SW 1271 (cell line): ENCODE data around the gene RNF217.
A peak's percentile ranks its signal among the peaks of the same experiment; 100 is the strongest.
"Not testable (repeated sequence)": the region's sequence is repeated elsewhere in the genome, so short reads cannot be mapped to it uniquely, and the experiment has no call there.

Experiments used
- DNase-seq, 2 experiments: peaks; one replicate each; lab custom pipeline; 2025; lab: John Stamatoyannopoulos, UW

Gene RNF217

DNA sequence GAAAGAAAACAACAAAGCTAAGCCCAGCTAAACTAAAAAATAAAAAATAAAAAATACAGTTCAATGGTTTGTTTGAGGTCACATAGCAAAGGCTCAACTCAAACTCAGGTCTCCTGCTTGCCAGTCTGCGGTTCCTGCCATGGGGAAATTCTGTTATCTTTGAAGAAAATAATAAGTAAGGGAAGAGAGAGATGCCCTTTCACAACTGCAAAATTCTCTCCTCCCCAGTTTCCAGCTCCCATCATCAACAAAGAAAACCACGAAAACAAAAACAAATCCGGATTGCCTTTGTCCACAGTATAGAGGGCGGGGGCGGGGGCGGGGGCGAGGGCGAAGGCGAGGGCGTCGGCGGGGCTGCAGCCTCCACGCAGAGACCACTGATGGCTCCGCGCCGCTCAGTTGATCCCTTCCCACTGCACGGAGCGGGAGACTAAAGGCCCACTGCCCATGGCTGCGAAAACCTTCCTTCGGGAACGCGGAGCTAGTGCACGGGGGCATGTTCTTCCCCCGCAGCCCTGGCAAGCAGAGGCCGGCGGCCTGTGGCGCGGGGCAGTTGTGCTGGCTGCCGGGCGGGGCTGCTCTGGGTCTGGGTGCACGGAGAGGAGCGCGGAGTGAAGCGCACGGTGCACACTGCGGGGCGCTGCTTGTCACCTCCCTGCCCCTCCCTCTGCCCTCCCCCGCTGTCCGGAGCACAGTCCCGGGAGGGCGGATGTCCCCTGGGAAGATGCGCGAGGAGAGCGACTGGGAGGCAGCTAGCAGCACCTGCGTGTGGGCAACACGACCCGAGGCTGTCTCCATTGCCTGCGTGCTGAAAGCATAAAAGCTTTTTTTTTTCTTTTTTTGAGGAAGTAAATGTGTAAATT lies 137.2 kb downstream of the RNF217 start:
- DNase-seq = peak in 1 of 2 experiments; percentile 26

DNA sequence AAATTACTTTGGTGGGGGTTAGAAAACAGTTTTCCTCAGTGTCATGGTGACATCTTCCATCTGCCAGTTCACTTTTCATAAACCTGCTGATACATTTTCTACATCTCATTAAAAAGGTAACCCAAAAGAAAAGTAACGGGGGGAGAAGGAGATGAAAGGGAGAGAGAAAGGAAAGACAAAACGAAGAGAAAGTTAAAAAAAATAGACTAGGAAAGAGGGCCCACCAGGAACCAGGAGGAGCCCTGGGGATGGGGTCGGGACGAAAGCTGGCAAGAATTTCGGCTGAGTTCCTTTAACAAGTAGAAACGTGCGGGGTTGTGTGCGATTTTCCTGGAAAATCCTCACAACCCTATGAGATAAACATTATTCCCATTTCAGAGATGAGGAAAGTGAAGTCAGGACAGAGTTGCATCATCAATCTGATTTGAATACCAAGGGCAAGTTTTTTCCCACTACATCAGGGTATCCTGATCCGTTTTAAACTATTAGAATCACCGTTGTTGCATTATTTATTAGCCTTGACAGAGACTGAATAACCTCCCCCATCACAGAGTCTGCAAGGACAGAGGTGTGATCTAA lies 137.9 kb downstream of the RNF217 start:
- DNase-seq = no peak

DNA sequence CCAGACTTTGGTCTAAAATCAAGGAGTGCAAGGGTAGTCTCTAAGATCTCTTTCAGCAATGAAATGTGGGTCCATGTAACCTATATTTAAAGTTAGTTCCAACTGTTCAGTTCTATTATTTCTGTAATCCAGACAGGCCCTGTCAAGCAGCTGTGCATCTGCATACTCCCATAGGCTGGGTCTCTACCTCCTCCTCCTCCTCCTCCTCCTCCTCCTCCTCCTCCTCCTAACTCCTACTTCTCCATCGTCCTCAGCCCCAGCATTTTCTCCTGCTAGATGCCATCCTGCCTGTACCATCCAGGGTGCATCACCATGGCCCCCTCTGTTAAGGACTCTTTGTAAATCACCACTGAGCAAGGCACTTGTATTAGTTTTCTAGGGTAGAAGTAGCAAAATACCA lies 138.9 kb downstream of the RNF217 start:
- no peak for DNase-seq

DNA sequence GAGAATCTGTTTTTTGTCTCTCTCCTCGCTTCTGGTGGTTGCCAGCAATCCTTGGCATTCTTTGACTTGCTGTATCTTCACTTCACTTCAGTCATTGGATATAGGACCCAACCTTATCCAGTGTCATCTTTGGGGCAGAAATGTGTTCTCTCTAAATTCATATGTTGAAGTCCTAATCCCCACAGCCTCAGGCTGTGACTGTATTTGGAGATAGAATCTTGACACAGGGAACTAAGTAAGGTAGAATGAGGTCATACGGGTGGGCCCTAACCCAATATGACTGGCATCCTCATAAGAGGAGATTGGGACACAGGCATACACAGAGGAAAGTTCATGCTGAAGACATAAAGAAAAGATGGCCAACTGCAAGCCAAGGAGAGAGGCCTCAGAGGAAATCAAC lies 139.4 kb downstream of the RNF217 start:
- DNase-seq = no peak

DNA sequence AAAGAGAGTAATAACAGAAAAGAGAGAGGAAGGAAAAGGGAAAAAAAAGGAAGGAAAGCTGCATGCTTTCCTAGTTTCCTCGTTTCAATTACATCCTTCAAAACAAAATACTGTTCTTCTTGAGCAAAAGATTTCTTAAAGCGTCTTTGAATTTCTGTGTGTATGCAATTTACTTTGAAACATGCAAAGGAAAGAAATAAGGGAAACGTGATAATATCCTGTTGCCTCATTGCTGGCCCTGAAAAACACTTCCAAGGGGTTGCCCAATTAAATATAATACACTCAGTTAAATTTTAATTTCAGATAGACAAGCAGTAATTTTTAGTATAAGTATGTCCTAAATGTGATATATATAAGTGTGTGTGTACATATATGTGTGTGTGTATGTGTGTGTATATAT lies 140.2 kb downstream of the RNF217 start:
- DNase-seq = no peak

DNA sequence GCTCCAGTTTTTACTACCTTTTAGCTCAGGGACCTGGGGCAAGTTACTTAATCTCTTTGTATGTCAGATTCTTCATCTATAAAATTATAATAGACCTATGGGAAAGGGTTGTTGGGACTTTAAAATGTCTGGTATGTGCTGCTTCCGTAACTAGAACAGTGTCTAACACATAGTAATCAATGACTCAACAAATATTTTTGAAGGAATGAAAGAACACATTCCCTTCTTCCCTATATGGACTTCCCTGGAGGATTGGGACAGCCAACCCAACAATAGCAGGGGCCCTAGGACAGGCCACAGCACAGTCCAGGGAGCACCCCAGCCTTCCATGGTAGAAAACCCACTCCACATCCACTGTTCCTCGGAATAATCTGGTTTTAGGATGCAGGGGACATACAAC lies 140.7 kb downstream of the RNF217 start:
- DNase-seq = peak; percentile 6 to 74

DNA sequence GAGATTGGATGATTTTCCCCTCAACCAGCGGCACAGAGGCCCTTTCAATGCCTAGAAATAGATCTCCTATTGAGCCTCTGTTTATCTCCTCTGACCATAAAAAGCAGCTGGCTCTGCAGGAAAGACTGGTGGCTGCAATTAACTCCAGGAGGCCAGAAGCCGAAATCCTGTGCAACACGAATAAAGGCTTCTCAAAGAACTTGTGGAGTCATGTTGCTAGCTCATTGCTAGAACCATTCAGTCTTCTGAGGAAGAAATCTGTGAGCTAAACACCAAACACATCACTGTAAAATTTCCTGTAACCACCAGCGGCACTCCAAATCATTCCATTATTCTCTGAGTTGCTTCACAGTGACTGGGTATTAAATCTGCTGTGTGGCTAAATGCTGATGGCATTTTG lies 142.2 kb downstream of the RNF217 start:
- DNase-seq = no peak

DNA sequence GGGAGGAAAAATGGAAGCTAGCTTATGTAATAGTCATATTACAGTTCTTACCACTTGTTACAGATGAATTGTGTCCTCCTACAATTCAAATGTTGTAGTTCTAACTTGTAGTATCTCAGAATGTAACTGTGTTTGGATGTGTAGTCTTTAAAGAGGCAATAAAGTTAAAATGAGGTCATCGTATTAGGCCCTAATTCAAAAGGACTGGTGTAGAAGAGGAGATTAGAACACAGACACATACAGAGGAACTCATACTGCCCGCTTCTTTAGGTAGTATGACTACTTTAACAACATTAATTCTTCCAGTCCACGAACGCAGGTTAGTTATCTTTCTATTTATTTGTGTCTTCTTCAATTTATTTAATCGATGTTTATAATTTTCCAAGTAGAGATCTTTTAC lies 144.8 kb downstream of the RNF217 start:
- no peak for DNase-seq

DNA sequence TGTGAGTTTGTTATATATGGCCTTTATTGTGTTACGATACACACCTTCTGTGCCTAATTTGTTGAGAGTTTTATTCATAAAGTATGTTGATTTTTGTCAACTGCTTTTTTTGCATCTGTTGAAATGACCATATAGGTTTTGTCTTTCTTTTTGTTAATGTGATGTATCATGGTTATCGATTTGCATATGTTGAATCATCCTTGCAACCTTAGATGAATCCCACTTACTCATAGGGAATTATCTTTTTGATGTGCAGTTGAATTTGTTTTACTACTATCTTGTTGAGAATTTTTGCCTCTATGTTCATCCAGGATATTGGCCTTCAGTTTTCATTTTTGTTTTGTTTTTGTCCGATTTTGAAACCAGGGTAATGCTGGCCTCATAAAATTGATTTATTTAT lies 145.7 kb downstream of the RNF217 start:
- no peak for DNase-seq

DNA sequence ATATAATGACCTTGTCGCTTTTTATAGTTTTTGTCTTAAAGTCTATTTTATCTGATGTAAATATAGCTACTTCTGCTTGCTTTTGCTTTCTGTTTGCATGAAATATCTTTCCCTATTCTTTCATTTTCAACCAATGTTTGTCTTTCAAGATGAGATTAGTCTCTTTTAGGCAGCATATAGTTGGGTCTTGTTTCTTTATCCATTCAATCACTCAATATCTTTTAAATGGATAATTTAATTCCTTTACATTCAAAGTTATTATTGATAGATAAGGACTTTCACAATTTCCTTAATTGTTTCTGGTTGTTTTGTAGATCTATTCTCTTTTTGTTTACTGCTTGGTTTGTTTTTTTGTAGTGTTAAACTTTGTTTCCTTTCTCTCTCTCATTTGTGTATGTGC lies 147.8 kb downstream of the RNF217 start:
- no peak for DNase-seq

DNA sequence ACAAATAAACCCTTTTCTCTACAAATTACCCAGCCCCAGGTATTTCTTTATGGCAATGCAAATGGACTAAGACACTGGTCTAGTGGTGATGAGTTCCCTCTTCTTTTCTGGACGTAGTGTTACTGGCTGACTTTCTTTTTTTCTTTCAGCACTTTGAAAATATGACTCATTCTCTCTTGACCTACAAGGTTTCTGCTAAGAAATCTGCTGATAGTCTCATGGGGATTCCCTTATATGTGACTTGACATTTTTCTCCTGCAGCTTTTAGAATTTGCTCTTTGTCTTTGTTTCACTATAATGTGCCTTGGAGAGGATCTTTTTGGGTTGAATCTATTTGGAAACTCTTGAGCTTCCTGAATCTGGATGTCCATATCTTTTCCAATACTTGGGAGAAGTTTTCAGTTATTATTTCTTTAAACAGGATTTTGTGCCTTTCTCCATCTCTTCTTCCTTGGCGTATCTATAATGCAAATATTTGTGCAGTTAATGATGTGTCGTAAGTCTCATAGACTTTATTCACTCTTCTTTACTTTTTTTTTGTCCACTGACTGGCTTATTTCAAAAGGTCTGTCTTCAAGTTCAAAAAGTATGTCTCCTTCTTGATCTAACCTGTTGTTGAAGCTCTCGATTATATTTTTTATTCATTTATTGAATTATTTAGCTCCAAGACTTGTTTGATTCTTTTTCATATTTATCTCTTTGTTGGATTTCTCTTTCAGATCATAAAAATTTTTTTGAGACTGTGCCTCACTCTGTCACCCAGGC lies 149.2 kb downstream of the RNF217 start:
- no peak for DNase-seq

DNA sequence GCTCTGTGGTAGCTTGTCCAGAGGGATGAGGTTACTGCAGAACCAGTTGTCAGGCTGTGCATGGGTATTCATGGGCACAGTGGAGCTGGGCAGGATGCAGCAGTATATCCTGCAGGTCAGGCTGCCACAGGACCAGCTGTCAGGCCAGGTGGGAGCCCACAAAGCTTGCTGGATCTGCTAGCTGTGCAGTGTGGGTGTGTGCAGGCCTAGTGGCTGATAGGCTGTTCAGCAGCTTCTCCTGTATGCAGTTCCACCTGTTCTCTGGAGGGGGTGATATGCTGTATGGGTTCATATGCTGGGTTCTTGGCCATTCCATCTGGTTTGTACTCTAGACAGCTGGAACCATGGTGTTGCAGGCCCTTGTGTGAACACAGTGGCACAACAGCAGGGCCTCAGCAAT lies 150.7 kb downstream of the RNF217 start:
- DNase-seq = no peak

DNA sequence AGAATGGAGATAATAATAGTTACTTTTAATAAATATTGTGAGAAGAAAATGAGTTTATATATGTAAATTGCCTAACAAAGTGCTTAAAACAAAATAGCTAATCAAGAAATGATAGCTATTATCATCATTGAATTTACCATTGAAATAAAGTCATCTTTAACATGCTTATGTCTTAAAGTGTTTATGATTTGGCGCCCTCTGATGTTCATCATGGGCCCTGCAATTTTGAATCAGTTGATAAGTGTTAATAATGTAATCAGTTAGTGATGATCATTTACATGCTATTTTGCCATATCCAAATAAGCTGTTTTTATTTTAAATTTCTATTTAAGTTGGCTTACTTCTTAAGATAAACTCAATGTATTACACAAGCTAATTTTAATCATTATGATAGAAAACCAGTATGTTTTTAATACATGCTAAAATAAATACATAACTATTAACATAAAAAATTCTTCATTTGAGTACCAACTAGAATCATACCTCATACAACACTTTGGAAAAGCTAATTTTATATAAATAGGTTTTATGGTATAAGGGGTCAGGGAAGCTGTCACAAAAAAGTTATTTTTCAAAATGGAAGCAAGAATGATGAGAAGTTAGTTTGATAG lies 152.1 kb downstream of the RNF217 start:
- peak in 1 of 2 experiments; percentile 50 for DNase-seq

DNA sequence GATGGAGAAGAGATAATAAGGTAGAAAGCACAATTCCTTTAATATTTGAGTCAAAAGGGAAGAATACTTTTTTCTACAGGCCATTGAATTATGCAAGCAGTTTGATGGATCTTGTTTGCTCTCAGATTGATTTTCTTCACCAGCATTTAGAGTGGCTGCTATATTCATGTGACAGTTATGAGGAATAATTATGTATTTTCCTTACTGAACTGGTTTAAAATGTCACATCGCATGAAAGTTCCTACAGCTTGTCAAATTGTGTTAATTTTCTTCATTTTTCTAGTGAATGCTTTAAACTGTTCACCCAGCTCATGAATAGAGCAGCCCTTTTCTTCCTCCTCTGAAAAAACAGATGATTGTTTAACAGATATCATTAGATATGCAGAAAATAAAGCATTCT lies 153.9 kb downstream of the RNF217 start:
- no peak for DNase-seq

DNA sequence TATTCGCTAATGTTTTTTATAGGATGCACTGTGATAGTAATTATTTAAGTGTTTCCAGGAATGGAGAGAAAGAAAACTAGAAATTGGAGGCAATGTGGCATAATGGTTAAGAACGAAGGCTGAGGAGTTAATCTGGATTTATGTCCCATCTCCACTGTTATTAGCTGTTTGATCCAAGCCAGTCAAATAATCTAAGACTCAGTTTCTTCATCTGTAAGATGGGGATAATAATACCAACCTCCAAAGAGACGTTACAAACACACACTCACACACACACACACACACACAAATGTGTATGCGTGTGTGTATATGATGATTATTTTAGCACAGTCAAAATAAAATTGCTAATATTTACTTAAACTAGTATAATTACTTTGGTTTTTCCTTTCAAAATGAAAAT lies 154.5 kb downstream of the RNF217 start:
- no peak for DNase-seq

DNA sequence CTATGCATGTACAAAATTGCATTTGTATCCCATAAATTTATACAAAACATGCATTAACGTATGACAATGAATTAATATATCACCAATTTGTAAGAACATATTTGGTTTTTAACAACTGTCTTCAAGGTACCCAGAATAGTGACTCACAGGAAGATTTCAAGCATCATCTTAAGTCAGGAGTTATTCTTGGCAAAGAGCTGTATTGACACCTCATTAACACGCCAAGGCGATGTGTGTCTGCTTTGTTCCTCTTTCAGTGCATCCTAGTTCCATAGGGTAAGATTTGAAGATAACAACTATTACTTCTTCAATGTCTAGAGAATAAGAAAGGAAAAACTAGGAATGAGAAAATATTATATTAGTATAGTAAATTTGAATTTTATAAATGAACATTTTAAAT lies 155.6 kb downstream of the RNF217 start:
- no peak for DNase-seq

DNA sequence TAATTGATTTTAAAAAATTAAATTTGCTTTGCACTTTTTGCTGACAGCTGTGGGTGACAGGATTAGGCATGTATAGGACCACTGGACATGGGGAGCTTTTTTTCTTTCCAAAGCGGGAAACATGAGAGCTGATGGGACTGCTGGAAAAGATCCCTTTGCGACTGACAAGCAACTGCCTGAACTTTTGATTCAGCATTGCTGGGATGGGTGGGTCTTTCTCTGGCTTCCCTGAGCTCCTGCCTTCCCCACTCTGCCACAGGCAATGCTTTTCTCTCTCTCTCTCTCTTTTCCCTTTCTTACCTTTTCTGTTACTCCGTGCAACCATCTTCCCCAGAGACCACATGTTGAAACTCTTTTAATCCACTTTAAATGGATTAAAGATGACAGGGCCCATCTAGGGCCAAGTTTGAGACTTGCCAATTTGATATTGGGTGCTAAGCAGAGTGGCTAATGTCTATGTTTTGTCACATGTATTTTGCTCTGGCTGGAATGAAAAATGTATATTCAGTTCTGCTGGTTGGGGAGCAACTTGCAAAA lies 157.9 kb downstream of the RNF217 start:
- DNase-seq = no peak

DNA sequence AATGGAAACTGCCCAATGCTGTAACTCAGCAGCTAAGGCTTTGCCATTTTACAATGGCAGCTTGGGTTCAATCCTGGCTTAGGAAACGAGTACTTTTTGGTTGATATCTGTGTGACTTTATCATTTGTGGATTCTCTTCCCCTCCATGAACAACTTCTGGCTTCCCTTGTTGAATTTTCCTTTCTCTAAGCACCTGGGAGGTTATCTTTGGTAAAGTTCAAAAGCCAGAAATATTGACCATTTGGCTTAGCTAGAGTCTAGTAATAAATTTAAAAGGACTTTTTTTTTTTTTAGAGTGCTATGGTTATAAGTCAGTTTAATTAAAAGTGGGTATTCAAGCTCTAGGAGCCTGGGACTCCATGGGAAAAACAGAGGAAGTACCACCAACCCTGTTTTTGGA lies 159.7 kb downstream of the RNF217 start:
- DNase-seq = no peak

DNA sequence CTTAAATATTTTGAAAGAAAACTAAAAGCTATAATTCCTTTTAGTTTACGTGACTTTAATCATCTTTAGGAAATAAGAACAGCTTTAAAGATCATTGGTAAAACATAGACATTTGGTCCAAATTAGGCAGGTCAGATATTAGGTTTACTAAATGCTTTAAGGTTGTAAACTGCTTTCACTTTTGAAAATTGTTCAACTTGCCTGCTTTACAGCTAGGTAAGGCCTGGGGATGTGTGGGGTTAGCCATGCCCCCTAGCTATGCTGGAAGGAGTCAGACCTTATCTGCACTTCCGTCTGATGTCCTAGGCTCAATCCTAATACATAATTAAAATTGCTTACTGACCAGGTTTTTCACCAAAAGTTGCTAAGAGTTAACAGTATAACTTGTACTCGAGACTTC lies 160.8 kb downstream of the RNF217 start:
- no peak for DNase-seq

DNA sequence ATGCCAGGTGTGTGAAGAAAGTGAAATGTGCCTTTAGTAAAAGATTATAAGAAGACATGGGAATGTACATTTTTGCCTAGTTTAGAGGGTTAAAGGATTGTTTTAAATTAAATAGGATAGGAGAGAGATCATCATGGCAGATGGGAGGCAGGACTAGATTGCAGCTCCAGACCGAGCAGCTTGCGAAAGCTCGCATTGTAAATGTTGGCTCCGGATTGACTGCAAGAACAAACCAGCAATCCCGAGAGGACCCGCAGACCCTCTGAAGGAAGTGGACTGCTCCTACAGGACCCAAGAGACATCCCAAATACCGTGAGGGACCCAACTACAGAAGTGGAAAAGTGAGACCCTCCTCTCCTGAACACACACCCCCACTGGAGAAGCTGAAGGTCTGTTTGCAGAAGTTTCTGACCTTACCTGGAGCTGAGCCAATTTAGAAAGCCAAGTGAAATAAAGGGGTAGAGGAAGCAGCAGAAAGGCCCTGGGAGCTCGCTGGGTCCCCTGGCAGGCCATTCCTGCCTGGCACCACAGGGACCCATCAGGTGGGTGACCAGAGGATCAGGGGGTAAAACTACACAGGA lies 161.3 kb downstream of the RNF217 start:
- no peak for DNase-seq

DNA sequence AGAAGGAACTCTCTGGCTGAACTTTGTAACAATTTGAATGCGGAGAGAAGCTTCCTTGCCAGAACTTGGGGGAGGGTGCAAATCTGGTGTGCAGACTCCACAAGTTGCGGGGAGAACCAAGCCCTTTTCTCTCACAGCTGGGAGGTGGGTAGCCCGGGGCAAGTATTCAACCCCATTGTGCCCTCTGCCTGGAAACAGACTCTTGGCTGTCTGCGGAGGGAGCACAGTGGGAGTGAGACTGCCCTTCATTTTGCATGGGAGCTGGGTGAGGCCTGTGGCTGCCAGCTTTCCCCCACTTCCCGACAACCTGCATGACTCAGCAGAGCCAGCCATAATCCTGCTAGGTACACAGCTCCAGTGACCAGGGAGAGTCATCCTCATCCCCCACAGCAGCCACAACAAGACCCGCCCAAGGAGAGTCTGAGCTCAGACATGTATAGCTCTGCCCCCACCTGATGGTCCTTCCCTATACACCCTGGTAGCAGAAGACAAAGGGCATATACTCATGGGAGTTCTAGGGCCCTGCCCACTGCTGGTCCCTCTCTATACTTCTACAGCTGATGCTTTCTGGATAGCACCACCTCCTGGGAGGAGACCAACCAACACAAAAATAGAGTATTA lies 161.9 kb downstream of the RNF217 start:
- DNase-seq = no peak

DNA sequence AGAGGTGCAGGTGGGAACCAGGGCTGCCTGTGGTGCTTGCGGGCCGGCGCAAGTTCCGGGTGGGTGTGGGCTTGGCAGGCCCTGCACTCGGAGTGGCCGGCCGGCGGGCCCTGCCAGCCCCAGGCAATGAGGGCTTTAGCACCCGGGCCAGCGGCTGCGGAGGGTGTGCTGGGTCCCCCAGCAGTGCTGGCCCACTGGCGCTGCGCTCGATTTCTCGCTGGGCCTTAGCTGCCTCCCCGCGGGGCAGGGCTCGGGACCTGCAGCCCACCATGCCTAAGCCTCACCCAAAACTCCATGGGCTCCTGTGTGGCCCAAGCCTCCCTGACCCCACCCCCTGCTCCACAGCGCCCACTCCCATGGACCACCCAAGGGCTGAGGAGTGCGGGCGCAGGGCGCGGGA lies 163.6 kb downstream of the RNF217 start:
- not testable (repeated sequence) for DNase-seq
